ENCODE data around the gene ARMC5.
"Not testable (repeated sequence)": the region's sequence is repeated elsewhere in the genome, so short reads cannot be mapped to it uniquely, and the experiment has no call there.

ARMC5 gene

DNA sequence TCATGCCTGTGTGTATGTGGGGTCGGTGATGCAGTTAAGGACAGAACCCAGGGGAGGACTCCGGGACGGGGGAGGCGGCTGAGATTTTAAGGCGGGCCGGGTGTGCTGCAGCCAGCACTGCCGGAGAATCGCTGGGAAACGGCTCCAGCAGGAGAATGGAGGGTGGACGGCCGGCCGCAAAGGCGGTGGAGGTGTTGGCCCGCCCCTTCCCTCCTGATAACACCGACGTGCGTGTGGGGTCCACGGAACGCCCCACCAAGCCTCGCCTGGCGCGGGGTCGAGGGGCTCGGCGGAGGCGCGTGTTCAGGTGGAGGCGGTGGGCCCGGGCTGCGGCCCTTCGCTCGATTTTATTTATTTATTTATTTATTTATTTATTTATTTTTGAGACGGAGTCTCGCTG is 17.3 kb upstream of the ARMC5 start:
- H3K27me3 Mint-ChIP-seq: peaks cover 4 to 6% of the 10 kb centered on the region in 2 donors
- H3K27ac Mint-ChIP-seq: no peak overlapping the region
- H3K9me3 Mint-ChIP-seq: no peaks in the 10 kb centered on the region
- peak overlapping the region; percentile 77 to 88 for H3K4me3 Mint-ChIP-seq
- H3K4me1 Mint-ChIP-seq: peaks cover 23 to 32% of the 10 kb centered on the region in 2 donors
- DNase-seq (no peak), ATAC-seq (replicated peaks) (no peak)
- H3K36me3 Mint-ChIP-seq: peaks cover 0 to 5% of the 10 kb centered on the region in 2 donors

DNA sequence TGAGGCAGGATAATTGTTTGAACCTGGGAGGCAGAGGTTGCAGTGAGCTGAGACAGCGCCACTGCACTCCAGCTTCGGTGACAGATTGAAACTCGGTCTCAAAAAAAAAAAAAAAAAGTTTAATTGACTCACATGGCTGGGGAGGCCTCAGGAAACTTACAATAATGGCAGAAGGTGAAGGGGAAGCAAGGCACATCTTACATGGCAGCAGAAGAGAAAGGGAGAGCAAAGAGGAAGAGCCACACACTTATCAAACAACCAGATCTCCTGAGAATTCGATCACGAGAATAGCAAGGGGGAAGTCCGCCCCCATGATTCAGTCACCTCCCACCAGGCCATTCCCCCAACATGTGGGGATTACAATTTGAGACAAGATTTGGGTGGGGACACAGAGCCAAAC is 13.4 kb upstream of the ARMC5 start:
- H3K9me3 Mint-ChIP-seq; H3K36me3 Mint-ChIP-seq; H3K27me3 Mint-ChIP-seq; DNase-seq; ATAC-seq (replicated peaks); H3K27ac Mint-ChIP-seq; H3K4me3 Mint-ChIP-seq: not testable (repeated sequence)
- H3K4me1 Mint-ChIP-seq: peaks cover 12 to 16% of the 10 kb centered on the region in 2 donors

DNA sequence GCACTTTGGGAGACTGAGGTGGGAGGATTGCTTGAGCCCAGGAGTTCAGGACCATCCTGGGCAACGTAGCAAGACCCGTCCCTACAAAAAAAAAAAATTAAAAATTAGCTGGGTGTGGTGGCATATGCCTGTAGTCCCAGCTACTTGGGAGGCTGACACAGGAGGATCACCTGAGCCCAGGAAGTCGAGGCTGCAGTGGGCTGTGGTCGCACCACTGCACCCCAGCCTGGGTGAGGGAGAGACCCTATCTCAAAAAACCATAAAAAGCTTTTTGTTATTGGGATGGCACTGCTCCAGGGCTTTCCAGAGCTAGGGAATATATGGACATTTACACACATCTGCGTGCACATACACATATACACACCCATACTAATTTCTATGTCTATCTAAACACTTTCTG is 8.1 kb upstream of the ARMC5 start:
- no peak for ATAC-seq (replicated peaks)
- H3K27me3 Mint-ChIP-seq: no peaks in the 10 kb centered on the region
- H3K4me3 Mint-ChIP-seq: no peak overlapping the region
- H3K36me3 Mint-ChIP-seq: peaks cover 10 to 14% of the 10 kb centered on the region in 2 donors
- H3K27ac Mint-ChIP-seq: no peak overlapping the region
- no peak for DNase-seq
- H3K4me1 Mint-ChIP-seq: peaks cover 19 to 39% of the 10 kb centered on the region in 2 donors
- no peaks in the 10 kb centered on the region for H3K9me3 Mint-ChIP-seq

DNA sequence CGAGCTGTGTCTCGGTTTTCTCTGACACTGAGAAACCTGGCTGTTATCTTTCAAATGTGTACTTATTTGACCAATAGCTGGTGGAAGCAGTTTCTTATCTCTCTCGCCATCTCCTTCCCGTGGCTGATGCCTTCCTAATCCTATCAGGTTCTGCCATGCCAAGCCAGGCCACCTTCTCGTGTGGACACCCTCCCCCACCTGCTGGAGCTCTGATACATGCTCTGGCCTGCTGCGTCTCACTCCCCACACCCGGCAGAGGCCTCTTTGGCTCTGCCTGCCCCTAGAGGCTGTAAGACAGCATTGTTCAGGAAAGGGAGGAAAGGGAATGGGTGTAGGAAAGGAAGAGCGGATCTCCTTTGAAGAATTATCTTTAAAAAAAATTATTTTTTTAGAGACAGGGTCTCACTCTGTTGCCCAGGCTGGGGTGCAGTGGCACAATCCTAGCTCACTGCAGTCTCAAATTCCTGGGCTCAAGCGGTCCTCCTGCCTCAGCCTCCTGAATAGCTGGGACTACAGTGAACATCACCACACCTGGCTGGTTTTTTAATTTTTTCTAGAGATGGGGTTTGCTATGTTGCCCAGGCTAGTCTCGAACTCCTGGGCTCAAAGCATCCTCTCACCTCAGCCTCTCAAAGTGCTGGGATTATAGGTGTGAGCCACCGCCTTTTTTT is 7.5 kb upstream of the ARMC5 start:
- Mint-ChIP-seq H3K4me1 (peaks cover 19 to 43% of the 10 kb centered on the region in 2 donors), H3K36me3 (peaks cover 10 to 14% of the 10 kb centered on the region in 2 donors), H3K9me3 (no peaks in the 10 kb centered on the region), H3K27ac (no peak overlapping the region), H3K4me3 (no peak overlapping the region), H3K27me3 (no peaks in the 10 kb centered on the region)
- DNase-seq (no peak), ATAC-seq (replicated peaks) (peak; percentile 65 to 74)

DNA sequence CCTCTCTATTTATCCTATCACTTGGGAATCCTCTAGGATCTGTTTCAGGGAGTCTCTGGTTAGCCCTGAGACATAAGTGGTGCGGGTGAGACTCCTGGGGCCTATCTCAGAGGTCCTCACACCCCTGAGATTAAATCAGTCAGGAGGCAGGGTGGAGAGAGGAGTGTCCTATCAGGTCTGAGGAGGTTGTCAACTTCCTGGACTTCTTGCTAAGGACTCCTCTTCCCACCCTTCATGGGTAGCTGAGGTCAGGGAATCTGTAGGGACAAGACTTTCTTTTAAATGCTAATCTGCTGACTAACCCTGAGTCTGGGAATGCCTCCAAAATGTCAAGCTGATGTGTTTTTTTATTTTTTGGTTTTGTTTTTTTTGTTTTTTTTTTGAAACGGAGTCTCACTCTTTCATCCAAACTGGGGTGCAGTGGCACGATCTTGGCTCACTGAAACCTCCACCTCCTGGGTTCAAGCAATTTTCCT is 6.6 kb upstream of the ARMC5 start:
- ATAC-seq (replicated peaks): no peak
- Mint-ChIP-seq H3K36me3 (peaks cover 10 to 15% of the 10 kb centered on the region in 2 donors), H3K9me3 (no peaks in the 10 kb centered on the region)

DNA sequence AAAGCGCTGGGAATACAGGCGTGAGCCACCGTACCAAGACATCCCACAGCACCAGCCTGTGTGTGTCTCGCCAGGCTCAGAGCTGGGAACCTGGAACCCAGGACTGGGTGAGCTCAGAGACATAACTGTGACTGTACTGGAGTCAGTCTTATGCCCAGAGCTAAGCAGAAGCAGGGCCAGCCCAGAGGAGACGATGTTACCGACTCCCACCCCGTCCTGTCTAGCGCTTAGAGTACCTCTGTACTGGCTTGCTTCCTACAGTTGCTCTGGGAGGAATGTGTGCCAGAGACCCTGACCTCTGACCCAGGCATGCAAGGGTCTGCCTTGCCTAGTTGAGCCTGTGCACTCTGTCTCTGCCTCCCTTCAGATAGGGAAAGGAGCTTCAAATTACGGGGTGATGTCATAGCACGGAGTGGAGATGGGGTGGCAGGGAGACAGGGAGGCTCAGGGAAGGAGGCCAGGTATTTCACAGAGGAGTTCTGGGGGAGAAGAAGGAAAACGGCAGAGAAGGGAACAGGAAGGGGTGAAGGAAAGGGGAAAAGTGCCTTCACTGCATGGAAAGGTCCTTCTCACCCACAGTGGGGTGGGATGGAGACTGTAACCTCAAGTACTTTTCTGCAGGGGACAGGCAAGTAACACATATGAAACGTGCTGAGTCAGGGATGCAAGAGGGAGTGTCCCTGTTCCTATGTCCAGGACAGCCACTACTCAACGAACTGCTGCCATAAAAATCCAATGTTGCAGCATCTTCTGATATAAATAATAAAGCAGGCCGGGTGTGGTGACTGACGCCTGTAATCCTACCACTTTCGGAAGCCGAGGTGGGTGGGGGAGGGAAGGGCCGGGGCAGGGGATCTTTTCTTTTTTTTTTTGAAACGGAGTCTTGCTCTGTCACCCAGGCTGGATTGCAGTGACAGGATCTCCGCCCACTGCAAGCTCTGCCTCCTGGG is 5.8 kb upstream of the ARMC5 start:
- Mint-ChIP-seq H3K27me3 (no peaks in the 10 kb centered on the region), H3K36me3 (peaks cover 16 to 21% of the 10 kb centered on the region in 2 donors), H3K9me3 (no peaks in the 10 kb centered on the region), H3K27ac (peak overlapping the region; percentile 2), H3K4me1 (peaks cover 25 to 54% of the 10 kb centered on the region in 2 donors), H3K4me3 (no peak overlapping the region)
- ATAC-seq (replicated peaks) (no peak), DNase-seq (no peak)

More for the DNA sequence above, 6.6 kb upstream of the ARMC5 start:
- no peak overlapping the region for H3K27ac Mint-ChIP-seq
- H3K27me3 Mint-ChIP-seq: no peaks in the 10 kb centered on the region
- H3K4me3 Mint-ChIP-seq: no peak overlapping the region
- no peak for DNase-seq
- H3K4me1 Mint-ChIP-seq: peaks cover 20 to 47% of the 10 kb centered on the region in 2 donors

DNA sequence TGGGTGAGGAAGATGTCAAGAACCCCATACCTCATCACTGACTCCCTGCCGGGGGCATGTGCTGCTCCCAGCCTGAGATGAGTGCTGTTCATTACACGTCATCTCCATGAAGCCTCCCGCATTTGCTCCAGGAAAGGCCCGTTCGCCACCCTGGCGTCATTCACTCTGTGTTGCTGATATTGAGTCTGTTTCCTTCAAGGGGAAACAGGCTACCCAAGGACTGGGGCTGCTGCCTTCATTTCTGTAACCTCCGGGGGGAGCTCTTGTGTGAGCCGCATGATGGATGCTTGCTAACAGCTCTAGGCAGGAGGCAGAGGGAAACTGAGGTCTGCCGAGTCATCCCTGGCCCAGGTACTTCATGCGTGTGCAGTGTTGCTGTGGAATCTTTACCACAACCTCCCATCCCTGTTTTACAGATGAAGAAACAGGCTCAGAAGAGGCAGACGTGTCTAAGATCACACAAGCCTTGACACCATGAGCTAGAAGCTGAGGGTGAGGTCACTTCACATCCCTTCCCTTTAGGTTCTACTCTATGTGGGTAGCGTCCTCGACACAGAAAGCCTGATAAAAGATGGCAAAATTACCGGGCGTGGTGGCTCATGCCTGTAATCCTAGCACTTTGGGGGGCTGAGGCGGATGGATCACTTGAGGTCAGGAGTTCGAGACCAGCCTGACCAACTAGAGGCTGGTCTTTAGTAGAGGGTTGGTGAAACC is 3.5 kb upstream of the ARMC5 start:
- peak overlapping the region; percentile 59 for H3K27ac Mint-ChIP-seq

DNA sequence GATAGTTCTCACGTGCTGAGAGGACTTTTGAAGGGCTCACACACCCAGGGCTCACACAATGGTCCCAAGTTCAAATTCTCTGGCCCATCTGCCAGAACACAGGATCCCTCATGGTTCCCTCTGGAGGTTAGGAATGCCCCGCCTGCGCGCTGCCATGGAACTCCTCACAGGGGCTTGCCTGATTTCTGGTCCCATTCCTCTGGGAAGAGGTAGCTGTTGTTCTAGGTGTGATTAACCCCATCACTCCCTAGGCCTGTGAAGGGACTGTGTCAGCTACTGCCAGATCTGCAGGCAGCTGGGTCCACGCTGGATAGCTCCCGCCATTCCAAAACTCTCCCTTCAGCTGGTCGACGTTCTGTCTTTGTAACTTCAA is 2.3 kb upstream of the ARMC5 start:
- no peak overlapping the region for H3K27ac Mint-ChIP-seq
- peaks cover 13 to 21% of the 10 kb centered on the region in 2 donors for H3K36me3 Mint-ChIP-seq
- no peaks in the 10 kb centered on the region for H3K9me3 Mint-ChIP-seq
- no peaks in the 10 kb centered on the region for H3K27me3 Mint-ChIP-seq
- no peak overlapping the region for H3K4me3 Mint-ChIP-seq
- DNase-seq (no peak), ATAC-seq (replicated peaks) (no peak)
- H3K4me1 Mint-ChIP-seq: peaks cover 31 to 48% of the 10 kb centered on the region in 2 donors

More for the DNA sequence above, 3.5 kb upstream of the ARMC5 start:
- DNase-seq (no peak), ATAC-seq (replicated peaks) (no peak)
- H3K27me3 Mint-ChIP-seq: no peaks in the 10 kb centered on the region
- peaks cover 30 to 60% of the 10 kb centered on the region in 2 donors for H3K4me1 Mint-ChIP-seq
- H3K4me3 Mint-ChIP-seq: peak overlapping the region; percentile 39 to 41
- H3K36me3 Mint-ChIP-seq: peaks cover 16 to 21% of the 10 kb centered on the region in 2 donors
- no peaks in the 10 kb centered on the region for H3K9me3 Mint-ChIP-seq

DNA sequence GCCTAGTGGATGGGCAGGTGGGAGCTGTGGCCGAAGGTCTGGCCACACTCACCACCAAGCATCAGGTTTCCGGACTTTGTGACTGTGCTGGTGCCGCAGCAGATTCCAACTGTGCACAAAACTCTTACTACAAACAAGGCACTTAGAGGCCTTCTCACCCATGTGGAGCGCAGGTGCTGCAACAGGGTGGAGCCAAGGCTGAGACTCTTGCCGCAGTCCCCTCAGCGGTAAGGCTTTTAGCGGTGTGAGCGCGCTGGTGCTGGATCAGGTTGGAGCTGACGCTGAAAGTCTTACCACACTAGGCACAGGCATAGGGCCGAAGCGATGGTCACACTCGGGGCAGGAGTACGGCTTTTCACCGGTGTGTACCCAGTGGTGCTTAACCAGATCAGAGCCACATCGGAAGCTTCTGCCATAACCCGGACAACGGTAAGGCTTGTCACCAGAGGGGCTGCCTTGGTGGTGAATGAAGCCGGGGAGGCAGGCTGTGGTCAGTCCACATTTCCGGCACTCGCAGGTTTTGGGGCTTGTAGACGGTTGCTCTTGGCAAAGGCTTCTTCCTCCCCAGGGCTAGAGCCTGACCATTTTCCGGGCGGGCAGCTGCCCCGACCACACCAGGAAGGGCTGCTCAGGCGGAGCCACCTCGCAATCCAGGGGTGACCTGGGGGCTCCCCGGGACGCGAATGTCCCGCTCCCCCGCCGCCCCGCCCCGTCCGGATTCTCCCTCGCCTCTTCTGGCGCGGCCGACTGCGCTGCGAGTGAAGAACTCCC is 1.0 kb upstream of the ARMC5 start:
- Mint-ChIP-seq H3K27ac (peak overlapping the region; percentile 99), H3K27me3 (no peaks in the 10 kb centered on the region), H3K9me3 (no peaks in the 10 kb centered on the region), H3K4me3 (peak overlapping the region; percentile 93 to 94), H3K36me3 (peaks cover 19 to 29% of the 10 kb centered on the region in 2 donors), H3K4me1 (peaks cover 30 to 41% of the 10 kb centered on the region in 2 donors)
- ATAC-seq (replicated peaks): peak; percentile 8 to 10
- peak; percentile 37 for DNase-seq

DNA sequence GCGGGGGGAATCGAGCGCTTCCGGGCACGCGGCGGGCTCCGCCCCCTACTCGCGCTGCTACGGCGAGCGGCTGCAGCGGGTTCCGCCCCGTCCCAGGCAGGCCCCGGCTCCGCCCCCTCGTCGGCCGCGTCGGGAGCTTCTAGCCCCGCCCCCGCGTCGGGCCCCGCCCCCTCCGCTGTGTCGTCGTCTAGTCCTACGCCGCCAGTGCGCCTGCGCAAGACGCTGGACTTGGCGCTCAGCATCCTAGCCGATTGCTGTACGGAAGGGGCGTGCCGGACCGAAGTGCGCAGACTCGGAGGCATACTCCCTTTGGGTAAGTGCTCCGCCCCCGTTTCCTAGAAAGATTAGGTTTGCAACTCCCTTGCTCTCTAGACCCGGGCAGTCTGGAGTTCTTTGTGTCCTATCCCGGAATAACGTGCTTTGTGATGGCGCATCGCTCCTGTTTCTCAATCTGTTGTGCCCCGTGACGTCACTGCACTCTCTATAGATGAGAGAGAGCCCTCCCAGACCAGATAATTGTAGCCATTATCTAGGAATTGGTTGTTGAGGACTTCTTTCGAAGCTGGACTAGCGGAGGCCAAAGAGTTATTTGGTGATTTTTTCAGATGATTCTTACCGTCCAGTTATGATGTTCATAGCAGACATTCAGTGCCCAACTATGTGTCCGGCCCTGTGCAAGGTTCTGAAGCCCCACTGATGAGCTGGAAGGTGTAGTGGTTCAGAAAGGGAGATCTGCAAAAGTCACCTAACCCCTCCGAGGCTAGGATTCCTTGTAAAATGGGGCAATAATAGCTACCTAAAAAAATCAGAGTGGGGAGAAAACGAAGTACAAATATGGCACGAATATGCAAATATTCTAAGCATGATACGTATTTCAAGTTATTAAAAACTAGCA is 633 bp downstream of the ARMC5 start:
- Mint-ChIP-seq H3K36me3 (peaks cover 26 to 35% of the 10 kb centered on the region in 2 donors), H3K4me3 (peak overlapping the region; percentile 93 to 94), H3K4me1 (peaks cover 25 to 35% of the 10 kb centered on the region in 2 donors), H3K27ac (peak overlapping the region; percentile 99), H3K27me3 (no peaks in the 10 kb centered on the region), H3K9me3 (no peaks in the 10 kb centered on the region)
- peak; percentile 99 for DNase-seq
- ATAC-seq (replicated peaks): peak; percentile 79 to 85

DNA sequence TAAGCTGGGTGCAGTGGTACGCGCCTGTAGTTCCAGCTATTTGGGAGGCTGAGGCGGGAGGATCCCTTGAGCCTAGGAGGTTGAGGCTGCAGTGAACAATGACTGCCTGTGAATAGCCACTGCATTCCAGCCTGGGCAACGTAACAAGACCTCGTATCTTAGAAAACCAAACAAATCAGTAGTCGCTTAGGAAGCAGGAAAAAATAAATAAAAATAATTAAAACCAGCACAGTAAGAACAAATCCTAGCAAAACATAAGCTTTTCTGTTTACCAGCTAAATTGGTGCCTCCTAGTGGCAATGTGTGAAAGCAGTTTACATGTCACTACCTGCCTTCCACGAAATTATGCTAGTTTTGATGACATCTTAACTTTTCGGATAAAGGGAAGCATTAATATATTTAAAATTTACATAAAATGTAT is 1.3 kb downstream of the ARMC5 start:
- H3K4me1 Mint-ChIP-seq: peaks cover 24 to 28% of the 10 kb centered on the region in 2 donors
- peak overlapping the region; percentile 99 for H3K27ac Mint-ChIP-seq
- no peak for DNase-seq
- H3K27me3 Mint-ChIP-seq: no peaks in the 10 kb centered on the region
- no peaks in the 10 kb centered on the region for H3K9me3 Mint-ChIP-seq
- H3K4me3 Mint-ChIP-seq: peak overlapping the region; percentile 93 to 94
- no peak for ATAC-seq (replicated peaks)
- H3K36me3 Mint-ChIP-seq: peaks cover 29 to 35% of the 10 kb centered on the region in 2 donors

DNA sequence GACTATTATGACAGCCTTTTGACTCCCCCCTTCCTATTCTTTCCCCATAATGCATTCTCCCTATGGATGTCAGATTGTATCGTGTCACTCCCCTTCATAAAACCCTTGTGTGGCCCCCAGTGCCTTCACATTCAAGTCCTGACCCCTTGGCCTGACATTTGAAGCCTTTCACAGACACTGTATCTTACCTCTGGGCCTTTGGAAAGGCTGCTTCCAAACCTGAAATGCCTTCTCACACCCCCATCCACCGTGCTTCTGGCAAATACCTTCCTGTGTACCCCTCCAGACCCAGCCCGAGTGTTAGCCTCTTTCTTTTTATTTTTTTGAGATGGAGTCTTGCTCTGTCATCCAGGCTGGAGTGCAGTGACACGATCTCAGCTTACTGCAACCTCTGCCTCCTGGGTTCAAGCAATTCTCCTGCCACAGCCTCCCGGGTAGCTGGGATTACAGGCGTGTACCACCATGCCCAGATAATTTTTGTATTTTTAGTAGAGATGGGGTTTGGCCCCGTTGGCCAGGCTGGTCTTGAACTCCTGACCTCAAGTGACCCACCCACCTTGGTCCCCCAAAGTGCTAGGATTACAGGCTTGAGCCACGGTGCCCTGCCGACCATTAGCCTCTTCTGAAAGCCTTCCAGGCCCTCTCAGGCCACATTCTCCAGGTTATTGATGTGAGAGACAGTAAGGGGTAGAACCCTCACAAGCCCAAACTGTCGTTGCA is 2.1 kb downstream of the ARMC5 start:
- H3K27me3 Mint-ChIP-seq: no peaks in the 10 kb centered on the region
- peak overlapping the region; percentile 43 for H3K27ac Mint-ChIP-seq
- H3K36me3 Mint-ChIP-seq: peaks cover 34 to 40% of the 10 kb centered on the region in 2 donors
- H3K4me1 Mint-ChIP-seq: peaks cover 20 to 22% of the 10 kb centered on the region in 2 donors
- no peak overlapping the region for H3K4me3 Mint-ChIP-seq
- no peaks in the 10 kb centered on the region for H3K9me3 Mint-ChIP-seq
- ATAC-seq (replicated peaks): no peak
- DNase-seq: no peak

Measured in stimulated activated naive B cell treated with anti-CD40 and anti-IgM and Interleukin-4, amounts not matched to agents 10 μg/mL and 1 μg/mL and 100 μg/mL, for 72 hours (primary cell).